ENCODE results near the gene USP3. TPM values are rescaled to one million over a fixed set of nuclear protein-coding genes. Genes with fewer than 3 reads are reported as not detected.

USP3 gene
- total and polyA plus RNA-seq, 9 of the 15 experiments (the other 6 are each of a cell fraction or from before 2014, with no cell fraction given), result 17.3 to 54.3 (median 34.8) TPM

DNA sequence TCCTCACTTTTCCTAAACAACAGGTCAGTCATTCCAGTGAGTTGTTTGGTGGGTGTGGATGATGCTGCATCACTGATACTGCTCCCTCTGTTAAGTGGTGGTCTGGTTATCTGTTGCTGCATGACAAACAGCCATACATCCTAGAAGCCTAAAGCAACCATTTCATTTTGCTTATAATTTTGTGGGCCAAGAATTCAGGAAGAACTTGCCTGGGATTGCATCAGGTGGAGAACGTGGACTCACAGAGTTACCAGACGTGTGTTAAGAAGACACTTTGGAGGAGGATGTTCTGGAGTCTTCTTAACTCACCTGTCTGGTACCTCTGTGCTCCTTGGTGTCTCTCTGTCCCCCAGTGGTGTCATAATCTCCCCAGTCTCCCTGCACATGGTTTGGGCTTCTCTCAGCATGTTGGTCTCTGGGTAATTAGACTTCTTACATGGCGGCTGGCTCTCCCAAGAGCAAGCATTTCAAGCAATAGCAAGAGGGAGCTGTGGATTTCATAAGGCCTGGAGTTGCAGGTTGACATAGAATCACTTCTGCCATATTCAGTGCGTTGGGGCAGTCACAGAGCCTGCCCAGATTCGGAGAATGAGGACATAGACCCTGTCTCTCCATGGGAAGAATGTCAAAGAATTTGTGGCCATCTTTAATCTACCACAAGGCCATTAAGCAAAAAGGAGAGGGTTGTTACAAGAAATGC lies 20.1 kb downstream of the USP3 start:
- BruUV-seq (replicated peaks), result no TSS peak
- H3K9me3 ChIP-seq (replicated peaks; ENCODE audit: control insufficient read depth, insufficient read depth, low read depth, low read length), result no peaks in the 10 kb centered on the region
- FAIRE-seq (peak; percentile 72), ATAC-seq (peak; percentile 72), DNase-seq (ENCODE audit: extremely low read depth in 1 of 4, low spot score in 3 of 4) (peak in 1 of 4 experiments; percentile 51)
- peaks cover 16% of the 10 kb centered on the region; the same call in 1 of the 2 replicates for H4K20me1 ChIP-seq (replicated peaks; ENCODE audit: control insufficient read depth, insufficient read depth, low read length)
- peaks cover 99% of the 10 kb centered on the region for H3K79me2 ChIP-seq (ENCODE audit: control insufficient read depth, insufficient read depth, low read length)
- H3K27ac ChIP-seq (ENCODE audit: extremely low read depth, low read depth, low read length), result peak overlapping the region; percentile 71; the same call in 2 of the 3 replicates
- 18% methylated on average over 5 of the region's 5 CpGs for WGBS (ENCODE audit: insufficient coverage, low coverage, missing lambda C conversion rate)
- CTCF ChIA-PET (ENCODE audit: low intra/inter-chr PET ratio), result no interaction called here
- H3K4me3 ChIP-seq, result no peak overlapping the region
- H2AFZ ChIP-seq (ENCODE audit: low read depth, low read length), result no peak overlapping the region
- intact Hi-C loops (cut with micrococcal nuclease), result loop anchor here (2.0 kb wide), 1 partner anchor 38 kb away; no protein-coding TSS in a partner anchor
- POLR2A ChIA-PET, result interaction anchor here (0.7 to 5.9 kb wide), 6 partner anchors 10 to 69 kb away, joined by 3 to 51 read pairs (median 8); partner anchors contain the start of gene USP3
- peaks cover 3% of the 10 kb centered on the region for H3K9me1 ChIP-seq (ENCODE audit: control insufficient read depth, insufficient read depth, low read length)
- peaks cover 12 to 50% of the 10 kb centered on the region in 2 experiments; a peak in 4 of 5 replicates for H3K4me1 ChIP-seq (replicated peaks in 1 of 2; ENCODE audit: control insufficient read depth in 2 of 2, insufficient read depth in 2 of 2, low read length in 2 of 2)
- peak overlapping the region in 1 of 2 experiments; percentile 58; a peak in 3 of 4 replicates for H3K9ac ChIP-seq (ENCODE audit: insufficient read depth in 1 of 2, low read depth in 2 of 2, low read length in 2 of 2)
- in situ Hi-C loops (cut with MboI), result no loop called here
- peak overlapping the region; percentile 64 for H3K4me2 ChIP-seq (ENCODE audit: insufficient read depth, low read length)
- no peaks in the 10 kb centered on the region for H3K27me3 ChIP-seq (ENCODE audit: control insufficient read depth in 2 of 2, insufficient read depth in 2 of 2, low read length in 2 of 2)
- H3K36me3 ChIP-seq (ENCODE audit: control insufficient read depth, insufficient read depth, low read length), result no peaks in the 10 kb centered on the region
- TF ChIP-seq RBM17 (IDR thresholded peaks at IDR 0.05; ENCODE audit: borderline replicate concordance, low read depth, low read length), result no peak
- 0 out of 2 replicates have a peak, but pooled peaks have one; percentile 33 for TF ChIP-seq GABPB2 (CRISPR knock-in tag; conservative IDR thresholded peaks at IDR 0.05)
- TF ChIP-seq TARDBP (IDR thresholded peaks at IDR 0.05), result no peak
- TF ChIP-seq PHF20 (IDR thresholded peaks at IDR 0.05; ENCODE audit: partially characterized antibody), result no peak
- TF ChIP-seq MCM5 (IDR thresholded peaks at IDR 0.05; ENCODE audit: low read depth), result no peak
- TF ChIP-seq RBM14 (IDR thresholded peaks at IDR 0.05; ENCODE audit: borderline replicate concordance, insufficient read depth, low read depth, low read length), result no peak
- TF ChIP-seq HCFC1 (IDR thresholded peaks at IDR 0.05; ENCODE audit: low read depth, low read length), result no peak
- TF ChIP-seq MEF2A (IDR thresholded peaks at IDR 0.05; ENCODE audit: control insufficient read depth, low read depth, low read length), result no peak
- TF ChIP-seq, protein P1, sequence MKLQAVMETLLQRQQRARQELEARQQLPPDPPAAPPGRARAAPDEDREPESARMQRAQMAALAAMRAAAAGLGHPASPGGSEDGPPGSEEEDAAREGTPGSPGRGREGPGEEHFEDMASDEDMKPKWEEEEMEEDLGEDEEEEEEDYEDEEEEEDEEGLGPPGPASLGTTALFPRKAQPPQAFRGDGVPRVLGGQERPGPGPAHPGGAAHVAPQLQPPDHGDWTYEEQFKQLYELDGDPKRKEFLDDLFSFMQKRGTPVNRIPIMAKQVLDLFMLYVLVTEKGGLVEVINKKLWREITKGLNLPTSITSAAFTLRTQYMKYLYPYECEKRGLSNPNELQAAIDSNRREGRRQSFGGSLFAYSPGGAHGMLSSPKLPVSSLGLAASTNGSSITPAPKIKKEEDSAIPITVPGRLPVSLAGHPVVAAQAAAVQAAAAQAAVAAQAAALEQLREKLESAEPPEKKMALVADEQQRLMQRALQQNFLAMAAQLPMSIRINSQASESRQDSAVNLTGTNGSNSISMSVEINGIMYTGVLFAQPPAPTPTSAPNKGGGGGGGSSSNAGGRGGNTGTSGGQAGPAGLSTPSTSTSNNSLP (IDR thresholded peaks at IDR 0.05; ENCODE audit: borderline replicate concordance, low read depth, low read length), result 0 out of 2 replicates have a peak, but pooled peaks have one; percentile 38
- TF ChIP-seq, protein P2, sequence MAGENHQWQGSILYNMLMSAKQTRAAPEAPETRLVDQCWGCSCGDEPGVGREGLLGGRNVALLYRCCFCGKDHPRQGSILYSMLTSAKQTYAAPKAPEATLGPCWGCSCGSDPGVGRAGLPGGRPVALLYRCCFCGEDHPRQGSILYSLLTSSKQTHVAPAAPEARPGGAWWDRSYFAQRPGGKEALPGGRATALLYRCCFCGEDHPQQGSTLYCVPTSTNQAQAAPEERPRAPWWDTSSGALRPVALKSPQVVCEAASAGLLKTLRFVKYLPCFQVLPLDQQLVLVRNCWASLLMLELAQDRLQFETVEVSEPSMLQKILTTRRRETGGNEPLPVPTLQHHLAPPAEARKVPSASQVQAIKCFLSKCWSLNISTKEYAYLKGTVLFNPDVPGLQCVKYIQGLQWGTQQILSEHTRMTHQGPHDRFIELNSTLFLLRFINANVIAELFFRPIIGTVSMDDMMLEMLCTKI (IDR thresholded peaks at IDR 0.05; ENCODE audit: partially characterized antibody), result no peak
- no peak for TF ChIP-seq MTA2 (IDR thresholded peaks at IDR 0.05; ENCODE audit: low read depth)
- peak; percentile 48; the same call in 1 of the 2 replicates for TF ChIP-seq CREM (IDR thresholded peaks at IDR 0.05; ENCODE audit: low read depth)
- peak; percentile 59; the same call in 1 of the 2 replicates for TF ChIP-seq MTA1 (IDR thresholded peaks at IDR 0.05; ENCODE audit: borderline replicate concordance)
- TF ChIP-seq TOE1 (IDR thresholded peaks at IDR 0.05; ENCODE audit: borderline replicate concordance), result no peak
- TF ChIP-seq TOE1 (CRISPR knock-in tag; IDR thresholded peaks at IDR 0.05; ENCODE audit: borderline replicate concordance, low read depth), result no peak
- TF ChIP-seq TAF9B (IDR thresholded peaks at IDR 0.05; ENCODE audit: partially characterized antibody), result no peak
- TF ChIP-seq ZNF224 (CRISPR knock-in tag; IDR thresholded peaks at IDR 0.05), result no peak
- no peak for TF ChIP-seq BHLHE40 (IDR thresholded peaks at IDR 0.05; ENCODE audit: low read length)
- no peak for TF ChIP-seq ZNF699 (CRISPR knock-in tag; IDR thresholded peaks at IDR 0.05; ENCODE audit: insufficient replicate concordance)

Data from K562 (cell line).